GM12878 (cell line): ENCODE data around the gene COL16A1.

Source experiments
- CHD4 ChIP-seq: fragments of 200-600 bp; sonication (generic); IDR thresholded peaks from 2 replicates; pipeline ENCODE4 v1.6.1; 2016; ENCODE audit warnings: mild to moderate bottlenecking
- KAT2A ChIP-seq: conservative IDR thresholded peaks from 2 replicates; pipeline ENCODE4 v1.6.1; 2011; ENCODE audit warnings: low read depth, low read length; ENCODE audit not compliant: control insufficient read depth
- POLR2AphosphoS5 ChIP-seq: IDR thresholded peaks from 2 replicates; pipeline ENCODE4 v1.6.1; 2011; ENCODE audit warnings: mild to moderate bottlenecking, low read length, inconsistent platforms
- SMAD5 ChIP-seq: IDR thresholded peaks from 2 replicates; pipeline ENCODE4 v1.6.1; 2016; ENCODE audit warnings: antibody characterized with exemption, low read depth
- YY1 ChIP-seq: IDR thresholded peaks from 2 replicates; pipeline ENCODE4 v1.6.1; 2011; ENCODE audit warnings: low read depth, mild to moderate bottlenecking, low read length
- TF ChIP-seq, protein P1 (sequence below), 3 experiments: IDR thresholded peaks in 2 of 3; conservative IDR thresholded peaks in 1 of 3; 2 replicates each; pipeline ENCODE4 v1.5.1; 2011; ENCODE audit warnings: low read depth in 3 of 3, low read length in 3 of 3, mild to moderate bottlenecking in 3 of 3, control low read depth in 2 of 3, moderate library complexity in 2 of 3, inconsistent platforms in 1 of 3, mixed read lengths in 1 of 3; ENCODE audit not compliant: control insufficient read depth in 2 of 3, insufficient read depth in 1 of 3; ENCODE audit errors: extremely low read depth in 1 of 3

- TF ChIP-seq, protein P1, sequence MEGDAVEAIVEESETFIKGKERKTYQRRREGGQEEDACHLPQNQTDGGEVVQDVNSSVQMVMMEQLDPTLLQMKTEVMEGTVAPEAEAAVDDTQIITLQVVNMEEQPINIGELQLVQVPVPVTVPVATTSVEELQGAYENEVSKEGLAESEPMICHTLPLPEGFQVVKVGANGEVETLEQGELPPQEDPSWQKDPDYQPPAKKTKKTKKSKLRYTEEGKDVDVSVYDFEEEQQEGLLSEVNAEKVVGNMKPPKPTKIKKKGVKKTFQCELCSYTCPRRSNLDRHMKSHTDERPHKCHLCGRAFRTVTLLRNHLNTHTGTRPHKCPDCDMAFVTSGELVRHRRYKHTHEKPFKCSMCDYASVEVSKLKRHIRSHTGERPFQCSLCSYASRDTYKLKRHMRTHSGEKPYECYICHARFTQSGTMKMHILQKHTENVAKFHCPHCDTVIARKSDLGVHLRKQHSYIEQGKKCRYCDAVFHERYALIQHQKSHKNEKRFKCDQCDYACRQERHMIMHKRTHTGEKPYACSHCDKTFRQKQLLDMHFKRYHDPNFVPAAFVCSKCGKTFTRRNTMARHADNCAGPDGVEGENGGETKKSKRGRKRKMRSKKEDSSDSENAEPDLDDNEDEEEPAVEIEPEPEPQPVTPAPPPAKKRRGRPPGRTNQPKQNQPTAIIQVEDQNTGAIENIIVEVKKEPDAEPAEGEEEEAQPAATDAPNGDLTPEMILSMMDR (IDR thresholded peaks at IDR 0.05 in 2 of 3, conservative IDR thresholded peaks at IDR 0.05 in 1 of 3; ENCODE audit: control insufficient read depth in 2 of 3, extremely low read depth in 1 of 3, insufficient read depth in 1 of 3, low read depth in 3 of 3, low read length in 3 of 3): no peak
- TF ChIP-seq YY1 (no peak), CHD4 (no peak), POLR2AphosphoS5 (no peak), KAT2A (no peak), SMAD5 (no peak)
Observed at GRCh38 chr1:31712630-31713029, 8.8 kb upstream of the COL16A1 start.
